ENCODE data around the gene AASS. TPM values are rescaled to one million over a fixed set of nuclear protein-coding genes. Genes with fewer than 3 reads are reported as not detected.

AASS gene
- total and polyA plus RNA-seq, 2 of the 8 experiments (the other 6 are each of a cell fraction or from before 2014, with no cell fraction given) = 203 to 394 TPM

GRCh38 chr7:122100021-122100420 is 44.0 kb downstream of the AASS start:
- H3K79me1 ChIP-seq (ENCODE audit: low read depth, low read length) = no peaks in the 10 kb centered on the region
- H3K56ac ChIP-seq (replicated peaks; ENCODE audit: insufficient read length, low read depth, low read length) = no peak overlapping the region
- H3K27me3 ChIP-seq (replicated peaks in 1 of 4; ENCODE audit: control insufficient read depth in 3 of 4, extremely low read depth in 1 of 4, insufficient read depth in 3 of 4, low read length in 3 of 4) = no peaks in the 10 kb centered on the region
- H4K8ac ChIP-seq (ENCODE audit: extremely low read depth, insufficient read depth, low read length) = no peak overlapping the region
- peaks cover 0 to 4% of the 10 kb centered on the region in 2 experiments for H4K20me1 ChIP-seq (replicated peaks in 1 of 2; ENCODE audit: control insufficient read depth in 1 of 2, insufficient read depth in 2 of 2, low read length in 2 of 2)
- no peaks in the 10 kb centered on the region for H3K23me2 ChIP-seq (ENCODE audit: low read depth, low read length)
- ChIA-PET POLR2A (ENCODE audit: partially characterized antibody) (interaction anchor here (0.7 to 1.7 kb wide), 3 partner anchors 9 to 923 kb away, joined by 3 to 4 read pairs (median 3); no protein-coding TSS in a partner anchor), CTCF (ENCODE audit: partially characterized antibody) (no interaction called here)
- no peak overlapping the region for H2BK5ac ChIP-seq (ENCODE audit: low read depth, low read length)
- H3K9me3 ChIP-seq (ENCODE audit: insufficient read depth in 2 of 2, low read depth in 1 of 2, low read length in 1 of 2) = no peaks in the 10 kb centered on the region; a peak in 1 of 4 replicates
- H3K36me3 ChIP-seq (ENCODE audit: control insufficient read depth in 2 of 4, insufficient read depth in 4 of 4, low read length in 3 of 4) = peaks cover 16 to 100% (median 61%) of the 10 kb centered on the region in 4 experiments
- DNase-seq (ENCODE audit: low read depth in 1 of 2, low spot score in 2 of 2) (no peak), FAIRE-seq (no peak)
- no peak overlapping the region for H2BK120ac ChIP-seq (replicated peaks; ENCODE audit: low read depth, low read length)
- TF ChIP-seq ZNF274 (IDR thresholded peaks at IDR 0.05; ENCODE audit: borderline replicate concordance, extremely low read depth, low read length) (no peak), SUZ12 (IDR thresholded peaks at IDR 0.05; ENCODE audit: low read length) (no peak), TEAD4 (IDR thresholded peaks at IDR 0.05; ENCODE audit: low read depth, low read length) (no peak), EGR1 (IDR thresholded peaks at IDR 0.05; ENCODE audit: borderline replicate concordance, low read depth, low read length) (no peak), PHF8 (conservative IDR thresholded peaks at IDR 0.05; ENCODE audit: low read depth, low read length) (no peak), USF2 (IDR thresholded peaks at IDR 0.05; ENCODE audit: low read length) (no peak), TAF7 (optimal IDR thresholded peaks at IDR 0.05; ENCODE audit: borderline replicate concordance, low read depth, low read length) (no peak), CHD1 (IDR thresholded peaks at IDR 0.05; ENCODE audit: low read depth, low read length) (no peak), BCL11A (IDR thresholded peaks at IDR 0.05; ENCODE audit: low read depth in 2 of 2, low read length in 2 of 2) (no peak), KDM5A (IDR thresholded peaks at IDR 0.05; ENCODE audit: low read length) (no peak), POLR2A (IDR thresholded peaks at IDR 0.05; ENCODE audit: control extremely low read depth in 1 of 2, low read depth in 2 of 2, low read length in 2 of 2) (no peak), ASH2L (IDR thresholded peaks at IDR 0.05; ENCODE audit: low read length) (no peak)
- H2AK5ac ChIP-seq (ENCODE audit: low read depth, low read length) = no peak overlapping the region
- H3K18ac ChIP-seq (ENCODE audit: extremely low read depth, low read length) = no peak overlapping the region
- peaks cover 0 to 66% of the 10 kb centered on the region in 2 experiments; a peak in 2 of 4 replicates for H3K79me2 ChIP-seq (ENCODE audit: control insufficient read depth in 1 of 2, insufficient read depth in 2 of 2, low read length in 2 of 2)
- H3K4me1 ChIP-seq (replicated peaks in 1 of 4; ENCODE audit: control insufficient read depth in 3 of 4, insufficient read depth in 4 of 4, low read length in 3 of 4) = no peaks in the 10 kb centered on the region; a peak in 1 of 7 replicates
- H4K91ac ChIP-seq (replicated peaks; ENCODE audit: insufficient read length, low read length) = no peak overlapping the region
- H2BK12ac ChIP-seq (ENCODE audit: low read depth, low read length) = no peak overlapping the region
- H3K27ac ChIP-seq (ENCODE audit: low read depth, low read length) = no peak overlapping the region
- no peak overlapping the region for H3K9ac ChIP-seq (replicated peaks in 1 of 4; ENCODE audit: extremely low read depth in 1 of 4, low read depth in 3 of 4, low read length in 3 of 4)
- H4K5ac ChIP-seq (ENCODE audit: insufficient read length, low read depth, low read length) = no peak overlapping the region
- WGBS, 2 experiments (ENCODE audit: extremely low coverage in 1 of 2, insufficient coverage in 1 of 2, insufficient read length in 1 of 2, insufficient replicate concordance in 2 of 2, low coverage in 1 of 2, low lambda C conversion rate in 2 of 2, missing lambda C conversion rate in 1 of 2) = 91% methylated on average over 3 of the region's 3 CpGs; no CpG with 5 or more reads in 1 of the 2 experiments
- H3K4ac ChIP-seq (replicated peaks; ENCODE audit: insufficient read length, low read depth, low read length) = no peak overlapping the region
- H3K23ac ChIP-seq (ENCODE audit: insufficient read length) = no peak overlapping the region
- no peak overlapping the region for H3K4me2 ChIP-seq (ENCODE audit: insufficient read depth in 1 of 2, low read depth in 2 of 2, low read length in 2 of 2)
- H3K14ac ChIP-seq (ENCODE audit: insufficient read length) = no peak overlapping the region
- no peak overlapping the region for H3K4me3 ChIP-seq (ENCODE audit: extremely low read depth in 1 of 4, insufficient read depth in 2 of 4, low read depth in 3 of 4, low read length in 4 of 4)
- no peak overlapping the region for H2BK20ac ChIP-seq (ENCODE audit: low read length)
- no peak overlapping the region for H2BK15ac ChIP-seq (ENCODE audit: low read length)
- no peak overlapping the region for H2AFZ ChIP-seq (ENCODE audit: low read length)

Measured in H1 (cell line).